Measurements from ENCODE around the gene TXNDC9. TPM values are rescaled to one million over a fixed set of nuclear protein-coding genes. Genes with fewer than 3 reads are reported as not detected.

The TXNDC9 gene
- total and polyA plus RNA-seq, 4 donors, result 12.5 to 27.5 (median 20.9) TPM

Other genes starting within 250 kb of the TXNDC9 start
- gene C2orf15, start 194.6 kb downstream of the TXNDC9 start, total RNA-seq, result under 1 TPM; 0.33 to 0.65 TPM
- under 1 TPM; 0.24 to 0.25 TPM for gene C2orf15, start 194.6 kb downstream of the TXNDC9 start, polyA plus RNA-seq
- gene TSGA10, start 181.4 kb downstream of the TXNDC9 start, total RNA-seq, result 1 to 10 TPM; 3.5 to 4.4 TPM
- gene TSGA10, start 181.4 kb downstream of the TXNDC9 start, polyA plus RNA-seq, result 1 to 10 TPM in 1 of 2 donors, under 1 TPM in 1; 0.93 to 4.0 TPM
- gene LIPT1, start 181.4 kb downstream of the TXNDC9 start, total RNA-seq, result 1 to 10 TPM; 4.3 to 4.8 TPM
- 1 to 10 TPM; 2.3 to 2.6 TPM for gene LIPT1, start 181.4 kb downstream of the TXNDC9 start, polyA plus RNA-seq
- 10 to 100 TPM; 10.5 to 15.5 TPM for gene MITD1, start 155.3 kb downstream of the TXNDC9 start, total RNA-seq
- gene MITD1, start 155.3 kb downstream of the TXNDC9 start, polyA plus RNA-seq, result 10 to 100 TPM in 1 of 2 donors, 1 to 10 TPM in 1; 7.8 to 17.5 TPM
- 10 to 100 TPM; 19.6 to 21.0 TPM for gene MRPL30, start 155.1 kb downstream of the TXNDC9 start, total RNA-seq
- gene MRPL30, start 155.1 kb downstream of the TXNDC9 start, polyA plus RNA-seq, result 10 to 100 TPM; 11.7 to 14.0 TPM
- gene LYG2, start 80.7 kb downstream of the TXNDC9 start, total RNA-seq, result not detected
- gene LYG2, start 80.7 kb downstream of the TXNDC9 start, polyA plus RNA-seq, result under 1 TPM in 1 of 2 donors, not detected in 1; 0.31 TPM
- gene LYG1, start 35.1 kb downstream of the TXNDC9 start, total RNA-seq, result under 1 TPM; 0.14 to 0.59 TPM
- under 1 TPM; 0.52 to 0.85 TPM for gene LYG1, start 35.1 kb downstream of the TXNDC9 start, polyA plus RNA-seq
- 10 to 100 TPM; 21.1 to 23.7 TPM for gene EIF5B, start 1.1 kb upstream of the TXNDC9 start, total RNA-seq
- gene EIF5B, start 1.1 kb upstream of the TXNDC9 start, polyA plus RNA-seq, result 10 to 100 TPM; 10.2 to 14.4 TPM
- gene REV1, start 153.7 kb upstream of the TXNDC9 start, total RNA-seq, result 10 to 100 TPM; 20.5 to 37.7 TPM
- gene REV1, start 153.7 kb upstream of the TXNDC9 start, polyA plus RNA-seq, result 10 to 100 TPM in 1 of 2 donors, 1 to 10 TPM in 1; 4.0 to 11.9 TPM

Measured in liver (tissue), 4 donors.